ENCODE data around the gene TMX1.

- TF ChIP-seq, protein P1, sequence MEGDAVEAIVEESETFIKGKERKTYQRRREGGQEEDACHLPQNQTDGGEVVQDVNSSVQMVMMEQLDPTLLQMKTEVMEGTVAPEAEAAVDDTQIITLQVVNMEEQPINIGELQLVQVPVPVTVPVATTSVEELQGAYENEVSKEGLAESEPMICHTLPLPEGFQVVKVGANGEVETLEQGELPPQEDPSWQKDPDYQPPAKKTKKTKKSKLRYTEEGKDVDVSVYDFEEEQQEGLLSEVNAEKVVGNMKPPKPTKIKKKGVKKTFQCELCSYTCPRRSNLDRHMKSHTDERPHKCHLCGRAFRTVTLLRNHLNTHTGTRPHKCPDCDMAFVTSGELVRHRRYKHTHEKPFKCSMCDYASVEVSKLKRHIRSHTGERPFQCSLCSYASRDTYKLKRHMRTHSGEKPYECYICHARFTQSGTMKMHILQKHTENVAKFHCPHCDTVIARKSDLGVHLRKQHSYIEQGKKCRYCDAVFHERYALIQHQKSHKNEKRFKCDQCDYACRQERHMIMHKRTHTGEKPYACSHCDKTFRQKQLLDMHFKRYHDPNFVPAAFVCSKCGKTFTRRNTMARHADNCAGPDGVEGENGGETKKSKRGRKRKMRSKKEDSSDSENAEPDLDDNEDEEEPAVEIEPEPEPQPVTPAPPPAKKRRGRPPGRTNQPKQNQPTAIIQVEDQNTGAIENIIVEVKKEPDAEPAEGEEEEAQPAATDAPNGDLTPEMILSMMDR (conservative IDR thresholded peaks at IDR 0.05; ENCODE audit: low read depth in 2 of 2) = no peak
- TF ChIP-seq EZH2 (IDR thresholded peaks at IDR 0.05; ENCODE audit: low read depth, unreplicated experiment) = no peak
- no peak for TF ChIP-seq POLR2AphosphoS5 (IDR thresholded peaks at IDR 0.05; ENCODE audit: low read depth)
- no peak for TF ChIP-seq EZH2phosphoT487 (IDR thresholded peaks at IDR 0.05; ENCODE audit: unreplicated experiment)
- TF ChIP-seq ETS1 (IDR thresholded peaks at IDR 0.05) = no peak
These were observed 20.2 kb downstream of the TMX1 start for GRCh38 chr14:51260225-51260624.

Measured in GM23338 (cell line).